ENCODE results near the gene THADA.
A peak's percentile ranks its signal among the peaks of the same experiment; 100 is the strongest.

The THADA gene

DNA sequence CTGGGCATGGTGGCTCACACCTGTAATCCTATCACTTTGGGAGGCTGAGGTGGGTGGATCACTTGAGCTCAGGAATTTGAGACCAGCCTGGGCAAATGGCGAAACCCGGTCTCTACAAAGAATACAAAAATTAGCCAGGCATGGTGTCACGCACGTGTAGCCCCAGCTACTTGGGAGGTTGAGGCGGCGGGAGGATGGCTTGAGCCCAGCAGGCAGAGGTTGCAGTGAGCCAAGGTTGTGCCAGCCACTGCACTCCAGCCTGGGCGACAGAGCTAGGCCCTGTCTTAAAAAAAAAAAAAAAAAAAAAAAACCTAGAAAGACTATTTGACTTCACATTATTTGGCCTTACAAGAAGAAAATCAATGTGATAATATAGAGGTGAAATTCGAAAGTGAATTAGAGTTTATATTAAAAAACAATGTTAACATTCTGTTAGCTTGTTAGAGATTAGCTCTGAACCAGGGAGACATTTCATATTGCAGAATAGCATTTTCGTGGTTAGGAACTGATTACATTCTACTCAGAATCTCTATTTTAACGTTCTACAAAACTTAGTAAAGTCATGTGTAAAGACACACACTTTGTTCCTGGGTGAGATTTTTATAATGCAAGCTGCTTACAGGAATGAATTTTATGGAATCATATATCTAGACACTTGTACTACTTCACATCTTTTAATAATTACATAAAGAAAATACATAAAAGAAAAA lies 120.5 kb downstream of the THADA start:
- H3K4me3 ChIP-seq (ENCODE audit: low read depth, low read length), result no peak overlapping the region
- DNase-seq (ENCODE audit: low read depth, low spot score), result no peak
- in situ Hi-C loops (cut with HindIII; ENCODE audit: low sequenced_read_pairs), result no loop called here
- TF ChIP-seq, protein P1, sequence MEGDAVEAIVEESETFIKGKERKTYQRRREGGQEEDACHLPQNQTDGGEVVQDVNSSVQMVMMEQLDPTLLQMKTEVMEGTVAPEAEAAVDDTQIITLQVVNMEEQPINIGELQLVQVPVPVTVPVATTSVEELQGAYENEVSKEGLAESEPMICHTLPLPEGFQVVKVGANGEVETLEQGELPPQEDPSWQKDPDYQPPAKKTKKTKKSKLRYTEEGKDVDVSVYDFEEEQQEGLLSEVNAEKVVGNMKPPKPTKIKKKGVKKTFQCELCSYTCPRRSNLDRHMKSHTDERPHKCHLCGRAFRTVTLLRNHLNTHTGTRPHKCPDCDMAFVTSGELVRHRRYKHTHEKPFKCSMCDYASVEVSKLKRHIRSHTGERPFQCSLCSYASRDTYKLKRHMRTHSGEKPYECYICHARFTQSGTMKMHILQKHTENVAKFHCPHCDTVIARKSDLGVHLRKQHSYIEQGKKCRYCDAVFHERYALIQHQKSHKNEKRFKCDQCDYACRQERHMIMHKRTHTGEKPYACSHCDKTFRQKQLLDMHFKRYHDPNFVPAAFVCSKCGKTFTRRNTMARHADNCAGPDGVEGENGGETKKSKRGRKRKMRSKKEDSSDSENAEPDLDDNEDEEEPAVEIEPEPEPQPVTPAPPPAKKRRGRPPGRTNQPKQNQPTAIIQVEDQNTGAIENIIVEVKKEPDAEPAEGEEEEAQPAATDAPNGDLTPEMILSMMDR (IDR thresholded peaks at IDR 0.05; ENCODE audit: low read depth, low read length), result no peak

DNA sequence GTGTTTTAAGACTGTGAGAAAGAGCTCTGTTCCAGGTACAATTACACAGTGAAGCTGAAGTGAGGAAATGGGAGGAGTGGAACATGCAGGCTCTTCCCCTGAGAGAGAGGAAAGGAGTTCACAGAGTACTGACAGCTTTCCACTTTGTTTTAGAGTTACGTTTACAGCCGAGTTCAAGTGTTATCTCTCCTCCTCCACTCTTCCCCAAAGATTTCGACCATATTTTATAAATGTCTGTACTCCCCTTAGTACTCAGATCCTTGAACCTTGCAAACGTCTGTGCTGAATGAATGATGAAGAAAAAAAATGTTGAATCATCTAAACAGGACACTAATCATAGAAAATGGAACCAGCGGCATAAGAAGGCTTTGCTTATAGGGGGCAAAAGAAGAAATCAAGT lies 121.6 kb downstream of the THADA start:
- no peak overlapping the region for H3K4me3 ChIP-seq (ENCODE audit: low read depth, low read length)
- TF ChIP-seq, protein P1 (IDR thresholded peaks at IDR 0.05; ENCODE audit: low read depth, low read length), result no peak
- in situ Hi-C loops (cut with HindIII; ENCODE audit: low sequenced_read_pairs), result no loop called here
- DNase-seq (ENCODE audit: low read depth, low spot score), result no peak

DNA sequence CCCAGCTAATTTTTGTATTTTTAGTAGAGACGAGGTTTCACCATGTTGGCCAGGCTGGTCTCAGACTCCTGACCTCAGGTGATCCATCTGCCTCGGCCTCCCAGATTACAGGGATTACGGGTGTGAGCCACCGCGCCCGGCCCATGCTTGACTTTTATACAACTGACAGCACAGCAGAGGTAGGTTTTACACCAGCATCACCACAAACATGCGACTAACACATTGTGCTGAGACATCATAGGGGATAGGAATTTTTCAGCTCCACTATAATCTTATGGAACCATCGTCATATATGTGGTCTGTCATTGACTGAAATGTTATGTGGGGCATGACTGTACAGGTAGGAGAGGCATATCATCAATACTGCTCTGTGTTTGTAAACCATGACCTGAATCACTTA lies 122.1 kb downstream of the THADA start:
- TF ChIP-seq, protein P1 (IDR thresholded peaks at IDR 0.05; ENCODE audit: low read depth, low read length), result no peak
- in situ Hi-C loops (cut with HindIII; ENCODE audit: low sequenced_read_pairs), result no loop called here

DNA sequence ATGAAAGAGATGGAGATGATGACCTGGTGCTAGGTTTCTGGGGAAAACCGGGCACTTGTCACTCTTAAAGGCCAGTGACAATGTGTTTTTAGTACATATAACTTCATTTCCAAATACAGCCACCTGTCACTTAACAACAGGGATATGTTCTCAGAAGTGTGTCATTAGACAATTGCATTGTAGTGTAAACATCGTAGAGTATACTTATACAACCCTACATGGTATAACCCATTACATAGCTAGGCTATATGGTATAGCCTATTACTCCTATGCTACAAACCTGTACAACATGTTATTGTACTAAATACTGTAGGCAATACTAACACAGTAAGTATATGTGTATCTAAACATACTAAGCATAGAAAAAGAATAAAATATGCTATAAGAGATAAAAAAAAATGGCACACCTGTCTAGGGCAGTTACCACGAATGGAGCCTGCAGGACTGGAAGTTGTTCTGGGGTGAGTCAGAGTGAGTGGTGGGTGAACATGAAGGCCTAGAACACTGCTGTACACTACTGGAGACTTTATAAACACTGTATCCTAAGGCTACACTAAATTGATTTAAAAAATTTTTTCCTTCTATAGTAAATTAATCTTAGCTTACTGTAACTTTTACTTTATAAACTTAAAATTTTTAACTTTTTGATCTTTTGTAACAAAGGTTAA lies 123.2 kb downstream of the THADA start:
- peak; percentile 28 for DNase-seq (ENCODE audit: low read depth, low spot score)
- no peak overlapping the region for H3K4me3 ChIP-seq (ENCODE audit: low read depth, low read length)
- TF ChIP-seq, protein P1 (IDR thresholded peaks at IDR 0.05; ENCODE audit: low read depth, low read length), result no peak
- in situ Hi-C loops (cut with HindIII; ENCODE audit: low sequenced_read_pairs), result no loop called here

More for the DNA sequence above, 122.1 kb downstream of the THADA start:
- H3K4me3 ChIP-seq (ENCODE audit: low read depth, low read length), result no peak overlapping the region
- DNase-seq (ENCODE audit: low read depth, low spot score), result no peak

DNA sequence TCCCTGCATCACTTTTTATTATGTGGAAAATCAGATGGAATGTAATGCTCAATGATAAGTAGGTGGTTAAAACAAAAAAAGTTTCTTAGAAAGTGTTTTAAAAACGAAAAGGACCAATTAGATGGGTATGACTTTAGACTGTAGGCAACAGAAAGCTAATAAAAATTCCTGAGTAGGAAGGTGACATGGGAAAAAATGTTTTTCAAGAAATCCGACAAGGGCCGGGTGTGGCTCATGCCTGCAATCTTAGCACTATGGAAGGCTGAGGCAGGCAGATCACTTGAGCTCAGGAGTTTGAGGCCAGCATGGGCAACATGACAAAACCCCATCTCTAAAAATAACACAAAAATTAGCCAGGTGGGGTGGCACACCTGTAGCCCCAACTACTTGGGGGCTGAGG lies 126.1 kb downstream of the THADA start:
- TF ChIP-seq, protein P1 (IDR thresholded peaks at IDR 0.05; ENCODE audit: low read depth, low read length), result no peak
- no peak for DNase-seq (ENCODE audit: low read depth, low spot score)
- no peak overlapping the region for H3K4me3 ChIP-seq (ENCODE audit: low read depth, low read length)
- in situ Hi-C loops (cut with HindIII; ENCODE audit: low sequenced_read_pairs), result no loop called here

DNA sequence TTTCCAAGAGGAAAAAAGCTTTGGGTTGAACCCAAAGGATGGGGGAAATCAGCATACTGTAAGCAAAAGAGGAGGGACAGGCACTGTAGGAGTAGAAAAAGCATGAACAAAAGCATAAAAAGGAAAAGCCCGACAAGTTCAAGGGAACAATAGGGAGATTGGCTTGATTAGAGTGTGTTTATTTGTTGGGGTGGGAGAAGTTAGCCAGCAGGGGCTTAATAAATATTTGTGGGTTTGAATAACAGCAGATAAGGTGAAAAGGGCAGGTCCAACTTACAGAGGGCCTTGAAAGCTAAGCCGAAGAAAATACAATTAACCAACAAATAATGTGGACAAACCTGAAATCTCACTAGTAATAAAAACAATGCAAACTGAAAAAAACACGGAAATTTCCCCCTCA lies 126.7 kb downstream of the THADA start:
- no peak for DNase-seq (ENCODE audit: low read depth, low spot score)
- in situ Hi-C loops (cut with HindIII; ENCODE audit: low sequenced_read_pairs), result no loop called here
- TF ChIP-seq, protein P1 (IDR thresholded peaks at IDR 0.05; ENCODE audit: low read depth, low read length), result no peak
- no peak overlapping the region for H3K4me3 ChIP-seq (ENCODE audit: low read depth, low read length)
